Adrenal gland (tissue), 5 donors: ENCODE data around the gene PCDH18.

Experiments
- CTCF ChIP-seq, 6 experiments: fragments of 450-650 bp in 4 of 6; fragments of 200-600 bp in 2 of 6; sonication (generic) in 1 of 6; IDR thresholded peaks; 1 replicate in 5 of 6; 2 replicates in 1 of 6; pipeline versions ENCODE4 v1.5.1 to v1.8.0; 2016 to 2021; ENCODE audit warnings: antibody characterized with exemption in 6 of 6, mild to moderate bottlenecking in 2 of 6, moderate library complexity in 1 of 6
- POLR2A ChIP-seq, 2 donors: fragments of 450-650 bp; IDR thresholded peaks; one replicate each; pipeline ENCODE4 v1.6.1; 2017; ENCODE audit warnings: antibody characterized with exemption in 2 of 2, mild to moderate bottlenecking in 2 of 2, moderate library complexity in 1 of 2
- donor health status: DM: no; HTN: no; CAD: no.

- no peak for TF ChIP-seq CTCF (IDR thresholded peaks at IDR 0.05)
- TF ChIP-seq POLR2A (IDR thresholded peaks at IDR 0.05): no peak
These were observed 36.7 kb downstream of the PCDH18 start for GRCh38 chr4:137495578-137495977.
